A549 treated with Hydrocortisone at 1 μM for 4 hours (cell line): ENCODE measurements around the gene GMDS. TPM values are rescaled to one million over a fixed set of nuclear protein-coding genes. Genes with fewer than 3 reads are reported as not detected.

Experiments used
- total RNA-seq: library from RNA; stranded (reverse); fragments of 200-300 nt; extraction: Qiagen RNA extraction; gene quantifications from 5 replicates; pipeline ENCODE4 v1.2.3, GENCODE V29; 2022

Gene GMDS
- 7.5 to 9.5 TPM (median 8.5 TPM) in 5 replicates for total RNA-seq

DNA sequence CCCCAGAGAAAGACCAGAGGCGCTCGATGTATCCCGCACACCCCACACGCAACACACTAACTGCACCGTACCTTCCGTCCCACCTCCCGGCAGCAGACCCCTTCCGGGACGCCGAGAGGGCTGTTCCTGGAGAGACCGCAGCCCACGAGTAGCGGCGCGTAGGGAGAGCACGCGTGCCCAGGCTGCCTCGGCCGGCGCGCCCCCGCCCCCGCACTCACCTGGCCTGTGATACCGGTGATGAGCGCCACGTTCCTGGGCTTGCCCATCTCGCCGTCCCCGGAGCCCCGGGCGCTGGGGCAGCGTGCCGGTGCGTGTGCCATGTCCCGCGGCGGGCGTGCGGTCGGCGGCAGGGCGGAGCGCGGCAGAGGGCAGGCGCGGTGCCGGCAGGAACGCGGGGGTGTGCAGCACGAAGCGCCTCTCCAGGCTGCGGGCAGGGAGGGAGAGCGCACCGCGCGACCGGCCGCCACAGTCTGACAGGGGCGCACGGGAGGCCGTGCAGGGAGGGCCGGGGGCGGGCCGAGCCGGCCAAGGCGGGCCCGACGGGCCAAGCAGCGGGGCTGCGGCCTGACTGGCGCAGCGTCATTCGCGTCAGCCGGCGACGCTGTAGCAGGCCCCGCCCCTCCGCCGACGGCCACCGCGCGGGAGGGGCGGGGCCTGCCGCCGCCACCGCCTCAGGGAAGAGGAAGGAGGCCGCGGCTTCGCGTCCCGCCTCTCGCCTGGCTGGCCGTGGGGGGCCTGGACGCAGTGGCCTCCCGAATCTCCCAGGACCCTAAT lies at the start of gene GMDS:
TSS of gene GMDS (minus strand) at position 503 of the 774 bp plus-strand sequence.

DNA sequence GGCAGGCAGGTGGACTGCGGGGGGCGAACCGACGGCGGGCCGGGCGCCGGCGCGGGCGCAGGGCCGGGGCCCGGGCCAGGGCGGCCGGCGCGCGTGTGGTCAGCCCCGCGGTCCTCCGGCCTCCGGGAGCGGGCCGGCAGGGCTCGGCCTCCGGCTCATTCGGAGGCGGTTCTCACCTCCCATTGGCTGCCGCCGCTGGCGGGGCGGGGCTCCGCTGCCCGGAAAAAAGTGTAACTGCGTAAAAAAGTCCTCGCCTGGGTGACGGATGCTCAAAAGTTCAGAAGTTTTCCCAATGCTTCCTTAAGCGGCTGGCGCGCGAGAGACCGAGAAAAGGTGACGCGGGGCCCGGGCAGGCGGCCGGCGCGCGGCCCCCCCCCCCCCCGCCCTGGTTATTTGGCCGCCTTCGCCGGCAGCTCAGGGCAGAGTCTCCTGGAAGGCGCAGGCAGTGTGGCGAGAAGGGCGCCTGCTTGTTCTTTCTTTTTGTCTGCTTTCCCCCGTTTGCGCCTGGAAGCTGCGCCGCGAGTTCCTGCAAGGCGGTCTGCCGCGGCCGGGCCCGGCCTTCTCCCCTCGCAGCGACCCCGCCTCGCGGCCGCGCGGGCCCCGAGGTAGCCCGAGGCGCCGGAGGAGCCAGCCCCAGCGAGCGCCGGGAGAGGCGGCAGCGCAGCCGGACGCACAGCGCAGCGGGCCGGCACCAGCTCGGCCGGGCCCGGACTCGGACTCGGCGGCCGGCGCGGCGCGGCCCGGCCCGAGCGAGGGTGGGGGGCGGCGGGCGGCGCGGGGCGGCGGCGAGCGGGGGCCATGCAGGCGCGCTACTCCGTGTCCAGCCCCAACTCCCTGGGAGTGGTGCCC lies 635.5 kb downstream of the GMDS start, which contains the start of gene FOXC1:
TSS of gene FOXC1 (plus strand) at position 268 of the 849 bp plus-strand sequence. CDS start at position 799, 531 bp downstream.

